Osteoblast (primary cell): ENCODE measurements around the gene GCH1. TPM values are rescaled to one million over a fixed set of nuclear protein-coding genes. Genes with fewer than 3 reads are reported as not detected.

Experiments
- DNase-seq: peaks from one replicate; pipeline ENCODE4 v3.0.0; 2011; ENCODE audit warnings: low spot score, mixed read lengths; ENCODE audit not compliant: insufficient read length; ENCODE audit errors: missing footprints
- H2AFZ ChIP-seq: 2 replicates; pipeline ENCODE4 v1.6.0; 2011; ENCODE audit warnings: mild to moderate bottlenecking, low read length
- H3K27ac ChIP-seq: 2 replicates; pipeline ENCODE4 v1.5.1; 2011; ENCODE audit warnings: mild to moderate bottlenecking, low read depth, low read length, moderate library complexity
- H3K27me3 ChIP-seq: 2 replicates; pipeline ENCODE4 v1.6.0; 2012; ENCODE audit warnings: mild to moderate bottlenecking, control low read depth, inconsistent platforms, low read length, moderate library complexity; ENCODE audit not compliant: insufficient read depth
- H3K36me3 ChIP-seq: 2 replicates; pipeline ENCODE4 v1.5.1; 2011; ENCODE audit warnings: mild to moderate bottlenecking, low read length, control low read depth, moderate library complexity; ENCODE audit not compliant: insufficient read depth
- H3K4me1 ChIP-seq: 2 replicates; pipeline ENCODE4 v1.5.1; 2011; ENCODE audit warnings: mild to moderate bottlenecking, low read length, control low read depth, moderate library complexity; ENCODE audit not compliant: insufficient read depth
- H3K4me2 ChIP-seq: 2 replicates; pipeline ENCODE4 v1.6.0; 2011; ENCODE audit warnings: mild to moderate bottlenecking, low read length; ENCODE audit not compliant: insufficient read depth
- H3K4me3 ChIP-seq: fragments of 200-600 bp; sonication (generic); 3 replicates; pipeline ENCODE4 v1.5.1; 2012; ENCODE audit warnings: mild to moderate bottlenecking, low read length, inconsistent platforms; ENCODE audit not compliant: insufficient read depth
- H3K79me2 ChIP-seq: 2 replicates; pipeline ENCODE4 v1.6.0; 2012; ENCODE audit warnings: mild to moderate bottlenecking, low read length, control low read depth, inconsistent platforms; ENCODE audit not compliant: insufficient read depth
- H3K9me3 ChIP-seq: 2 replicates; pipeline ENCODE4 v1.5.1; 2011; ENCODE audit warnings: low read depth, low read length, control low read depth
- H4K20me1 ChIP-seq: 2 replicates; pipeline ENCODE4 v1.6.0; 2012; ENCODE audit warnings: mild to moderate bottlenecking, low read length, control low read depth; ENCODE audit not compliant: insufficient read depth
- total RNA-seq: library from RNA; depleted of rRNA; stranded (reverse); fragments of >200 nt; gene quantifications from 2 replicates; pipeline ENCODE4 v1.2.3, GENCODE V29; 2012
- TF ChIP-seq, protein P1 (sequence below): IDR thresholded peaks from 2 replicates; pipeline ENCODE4 v1.5.1; 2011; ENCODE audit warnings: mild to moderate bottlenecking, low read depth, low read length, moderate library complexity; ENCODE audit errors: extremely low read depth

GCH1 gene
- total RNA-seq, 1 donor: 3.3 TPM

GRCh38 chr14:54808326-54809161 is 94.1 kb downstream of the GCH1 start:
- H3K4me2 ChIP-seq: no peak overlapping the region
- DNase-seq: no peak
- H2AFZ ChIP-seq: no peak overlapping the region
- no peaks in the 10 kb centered on the region for H3K9me3 ChIP-seq
- no peaks in the 10 kb centered on the region for H3K36me3 ChIP-seq
- no peak overlapping the region for H3K4me3 ChIP-seq
- H3K27me3 ChIP-seq: no peaks in the 10 kb centered on the region
- no peaks in the 10 kb centered on the region for H3K79me2 ChIP-seq
- TF ChIP-seq, protein P1, sequence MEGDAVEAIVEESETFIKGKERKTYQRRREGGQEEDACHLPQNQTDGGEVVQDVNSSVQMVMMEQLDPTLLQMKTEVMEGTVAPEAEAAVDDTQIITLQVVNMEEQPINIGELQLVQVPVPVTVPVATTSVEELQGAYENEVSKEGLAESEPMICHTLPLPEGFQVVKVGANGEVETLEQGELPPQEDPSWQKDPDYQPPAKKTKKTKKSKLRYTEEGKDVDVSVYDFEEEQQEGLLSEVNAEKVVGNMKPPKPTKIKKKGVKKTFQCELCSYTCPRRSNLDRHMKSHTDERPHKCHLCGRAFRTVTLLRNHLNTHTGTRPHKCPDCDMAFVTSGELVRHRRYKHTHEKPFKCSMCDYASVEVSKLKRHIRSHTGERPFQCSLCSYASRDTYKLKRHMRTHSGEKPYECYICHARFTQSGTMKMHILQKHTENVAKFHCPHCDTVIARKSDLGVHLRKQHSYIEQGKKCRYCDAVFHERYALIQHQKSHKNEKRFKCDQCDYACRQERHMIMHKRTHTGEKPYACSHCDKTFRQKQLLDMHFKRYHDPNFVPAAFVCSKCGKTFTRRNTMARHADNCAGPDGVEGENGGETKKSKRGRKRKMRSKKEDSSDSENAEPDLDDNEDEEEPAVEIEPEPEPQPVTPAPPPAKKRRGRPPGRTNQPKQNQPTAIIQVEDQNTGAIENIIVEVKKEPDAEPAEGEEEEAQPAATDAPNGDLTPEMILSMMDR: no peak
- no peaks in the 10 kb centered on the region for H4K20me1 ChIP-seq
- H3K4me1 ChIP-seq: peaks cover 12% of the 10 kb centered on the region
- no peak overlapping the region for H3K27ac ChIP-seq

GRCh38 chr14:54807881-54808280 is 94.7 kb downstream of the GCH1 start:
- H3K36me3 ChIP-seq: no peaks in the 10 kb centered on the region
- no peak overlapping the region for H3K4me3 ChIP-seq
- H4K20me1 ChIP-seq: no peaks in the 10 kb centered on the region
- H2AFZ ChIP-seq: no peak overlapping the region
- no peak overlapping the region for H3K4me2 ChIP-seq
- TF ChIP-seq, protein P1: no peak
- no peak for DNase-seq
- no peak overlapping the region for H3K27ac ChIP-seq
- H3K4me1 ChIP-seq: peaks cover 12% of the 10 kb centered on the region
- no peaks in the 10 kb centered on the region for H3K9me3 ChIP-seq
- H3K27me3 ChIP-seq: no peaks in the 10 kb centered on the region
- no peaks in the 10 kb centered on the region for H3K79me2 ChIP-seq

DNA sequence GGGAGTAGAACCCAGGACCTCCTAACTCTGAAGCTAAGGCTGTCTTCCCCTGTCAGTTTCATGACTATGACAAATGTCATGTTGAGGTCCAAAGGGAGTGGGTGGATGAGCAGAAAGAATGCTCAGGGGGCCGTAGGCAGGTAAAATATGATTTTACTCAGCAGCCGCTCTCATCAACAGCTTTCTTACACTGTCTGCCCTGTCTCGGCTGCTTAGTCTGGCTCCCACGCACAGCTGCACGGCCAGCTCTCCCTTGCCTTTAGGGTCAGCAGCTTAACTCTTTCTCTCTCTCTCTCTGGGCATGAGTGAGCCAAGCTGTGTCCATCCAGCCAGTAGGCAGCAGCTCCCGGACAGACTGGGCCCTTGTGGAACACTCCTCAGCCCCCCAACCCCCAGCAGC is 95.2 kb downstream of the GCH1 start:
- no peak overlapping the region for H3K4me2 ChIP-seq
- DNase-seq: no peak
- H3K36me3 ChIP-seq: no peaks in the 10 kb centered on the region
- H3K27me3 ChIP-seq: no peaks in the 10 kb centered on the region
- H3K4me1 ChIP-seq: peaks cover 12% of the 10 kb centered on the region
- no peak overlapping the region for H2AFZ ChIP-seq
- no peaks in the 10 kb centered on the region for H4K20me1 ChIP-seq
- no peaks in the 10 kb centered on the region for H3K9me3 ChIP-seq
- TF ChIP-seq, protein P1: no peak
- no peak overlapping the region for H3K4me3 ChIP-seq
- H3K27ac ChIP-seq: no peak overlapping the region
- H3K79me2 ChIP-seq: no peaks in the 10 kb centered on the region

- no peaks in the 10 kb centered on the region for H3K9me3 ChIP-seq
- H3K36me3 ChIP-seq: no peaks in the 10 kb centered on the region
- H3K4me1 ChIP-seq: peaks cover 12% of the 10 kb centered on the region
- H3K27me3 ChIP-seq: no peaks in the 10 kb centered on the region
- H2AFZ ChIP-seq: no peak overlapping the region
- no peaks in the 10 kb centered on the region for H4K20me1 ChIP-seq
- H3K27ac ChIP-seq: no peak overlapping the region
- no peaks in the 10 kb centered on the region for H3K79me2 ChIP-seq
- TF ChIP-seq, protein P1: no peak
- DNase-seq: no peak
- no peak overlapping the region for H3K4me3 ChIP-seq
- H3K4me2 ChIP-seq: no peak overlapping the region
These were observed 96.0 kb downstream of the GCH1 start for GRCh38 chr14:54806616-54807015.
